Neural crest cell (in vitro differentiated cells): Measurements from ENCODE around the gene LPIN2. TPM values are rescaled to one million over a fixed set of nuclear protein-coding genes. Genes with fewer than 3 reads are reported as not detected.
A peak's percentile ranks its signal among the peaks of the same experiment; 100 is the strongest.

ENCODE experiments used
- DNase-seq: peaks from one replicate; pipeline ENCODE4 v3.0.0; 2021; ENCODE audit warnings: low read depth, mixed read lengths, low spot score
- H3K27ac Mint-ChIP-seq: one replicate; pipeline ENCODE4 v1.8.0; 2021; ENCODE audit warnings: mild to moderate bottlenecking, mixed read lengths; ENCODE audit not compliant: unreplicated experiment
- H3K27me3 Mint-ChIP-seq: 2 replicates; pipeline ENCODE4 v1.8.0; 2021; ENCODE audit warnings: low read depth, mild to moderate bottlenecking, mixed read lengths
- H3K36me3 Mint-ChIP-seq: 2 replicates; pipeline ENCODE4 v1.8.0; 2021; ENCODE audit warnings: low read depth, mild to moderate bottlenecking, mixed read lengths
- H3K4me1 Mint-ChIP-seq: 2 replicates; pipeline ENCODE4 v1.8.0; 2021; ENCODE audit warnings: mixed read lengths
- H3K4me3 Mint-ChIP-seq: one replicate; pipeline ENCODE4 v1.8.0; 2021; ENCODE audit warnings: mild to moderate bottlenecking, mixed read lengths
- H3K9me3 Mint-ChIP-seq: 2 replicates; pipeline ENCODE4 v1.8.0; 2021; ENCODE audit warnings: mixed read lengths
- CTCF ChIP-seq: fragments of 200-600 bp; sonication (generic); conservative IDR thresholded peaks from 2 replicates; pipeline ENCODE4 v1.5.0; 2021; ENCODE audit warnings: antibody characterized with exemption, mild to moderate bottlenecking
- total RNA-seq: library from RNA; stranded (reverse); gene quantifications from 2 replicates; pipeline ENCODE4 v1.2.1, GENCODE V29; 2021

Gene LPIN2
- total RNA-seq, 1 donor from 2014 or later = 22.6 TPM

GRCh38 chr18:2992995-2993877 is 19.7 kb downstream of the LPIN2 start:
- Mint-ChIP-seq H3K27ac (no peak overlapping the region), H3K36me3 (peaks cover 20% of the 10 kb centered on the region), H3K4me1 (peaks cover 10% of the 10 kb centered on the region), H3K27me3 (no peaks in the 10 kb centered on the region), H3K4me3 (no peak overlapping the region), H3K9me3 (peaks cover 7% of the 10 kb centered on the region)
- no peak for DNase-seq
- no peak for TF ChIP-seq CTCF

DNA sequence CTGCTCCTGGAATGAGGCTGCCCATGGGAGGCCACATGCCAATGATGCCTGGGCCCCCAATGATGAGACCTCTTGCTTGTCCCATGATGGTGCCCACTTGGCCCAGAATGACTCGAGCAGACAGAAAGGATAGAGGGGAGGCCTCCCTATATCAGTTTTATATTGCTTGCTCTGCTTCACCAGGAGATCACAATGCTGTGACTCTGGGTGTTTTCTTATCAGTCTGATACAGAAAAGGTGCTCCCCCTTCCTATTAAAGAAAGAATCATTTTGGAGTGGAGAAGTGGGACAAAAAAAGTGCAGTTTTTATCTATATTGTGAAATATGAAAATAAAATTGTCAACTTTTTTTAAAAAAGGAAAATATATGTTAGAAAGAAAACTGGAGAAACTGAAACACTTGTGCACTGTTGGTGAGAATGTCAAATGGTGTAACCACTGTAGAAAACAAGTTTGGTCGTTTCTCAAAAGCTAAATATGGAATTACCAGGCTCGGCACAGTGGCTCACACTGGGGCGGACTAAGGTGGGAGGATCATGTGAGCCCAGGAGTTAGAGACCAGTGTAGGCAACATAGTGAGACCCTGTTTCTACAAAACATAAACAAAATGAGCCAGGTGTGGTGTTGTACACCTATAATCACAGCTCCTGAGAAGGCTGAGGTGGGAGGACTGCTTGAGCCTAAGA is 21.8 kb downstream of the LPIN2 start:
- H3K9me3 Mint-ChIP-seq = peaks cover 7% of the 10 kb centered on the region
- H3K27me3 Mint-ChIP-seq = no peaks in the 10 kb centered on the region
- H3K27ac Mint-ChIP-seq = no peak overlapping the region
- H3K4me3 Mint-ChIP-seq = no peak overlapping the region
- no peak for TF ChIP-seq CTCF
- peaks cover 6% of the 10 kb centered on the region for H3K4me1 Mint-ChIP-seq
- peaks cover 22% of the 10 kb centered on the region for H3K36me3 Mint-ChIP-seq
- DNase-seq = no peak

GRCh38 chr18:2987876-2988790 is 24.8 kb downstream of the LPIN2 start:
- Mint-ChIP-seq H3K9me3 (peaks cover 7% of the 10 kb centered on the region), H3K4me3 (no peak overlapping the region), H3K36me3 (peaks cover 26% of the 10 kb centered on the region), H3K4me1 (peaks cover 18% of the 10 kb centered on the region), H3K27me3 (no peaks in the 10 kb centered on the region), H3K27ac (no peak overlapping the region)
- DNase-seq = no peak
- TF ChIP-seq CTCF = no peak

DNA sequence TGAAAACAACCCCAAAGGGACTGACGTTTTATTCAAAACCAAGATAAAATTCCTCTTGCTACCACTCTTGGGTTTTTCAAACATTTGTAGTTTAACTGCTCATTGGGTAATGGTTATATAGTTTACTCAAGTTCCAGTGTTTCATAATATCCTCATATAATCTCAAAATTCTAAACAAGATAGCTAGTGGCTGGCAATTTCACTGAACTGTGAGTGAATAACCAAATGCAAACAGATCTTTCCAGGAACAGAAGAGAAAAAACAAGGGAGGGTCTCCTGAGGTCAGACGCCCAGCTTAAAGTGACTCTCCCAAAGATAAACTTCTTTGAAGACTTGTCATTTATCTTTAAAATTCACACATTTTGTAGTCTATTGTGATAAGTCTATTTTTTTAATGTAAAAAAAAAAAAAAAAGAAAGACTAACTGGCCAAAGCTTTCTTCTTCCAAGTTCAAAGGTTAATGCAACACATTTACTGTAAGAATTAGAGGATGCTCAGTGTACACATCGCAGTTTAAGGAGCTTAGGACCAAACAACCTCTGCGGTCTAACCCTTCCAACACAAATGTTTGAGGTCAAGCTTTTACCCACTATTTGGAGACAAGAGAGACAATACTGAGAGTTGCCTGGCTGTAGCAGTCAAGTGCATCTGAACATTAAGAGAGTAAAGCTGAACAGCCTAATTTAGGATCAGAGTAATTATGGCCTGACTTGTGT is 26.6 kb downstream of the LPIN2 start:
- Mint-ChIP-seq H3K4me3 (no peak overlapping the region), H3K9me3 (peaks cover 3% of the 10 kb centered on the region), H3K4me1 (peaks cover 26% of the 10 kb centered on the region), H3K27ac (no peak overlapping the region), H3K27me3 (no peaks in the 10 kb centered on the region), H3K36me3 (peaks cover 22% of the 10 kb centered on the region)
- no peak for DNase-seq
- TF ChIP-seq CTCF = no peak

GRCh38 chr18:2985628-2986027 is 27.3 kb downstream of the LPIN2 start:
- no peak overlapping the region for H3K4me3 Mint-ChIP-seq
- H3K27me3 Mint-ChIP-seq = no peaks in the 10 kb centered on the region
- TF ChIP-seq CTCF = peak; percentile 57
- peaks cover 29% of the 10 kb centered on the region for H3K4me1 Mint-ChIP-seq
- no peak for DNase-seq
- H3K9me3 Mint-ChIP-seq = peaks cover 3% of the 10 kb centered on the region
- peaks cover 22% of the 10 kb centered on the region for H3K36me3 Mint-ChIP-seq
- no peak overlapping the region for H3K27ac Mint-ChIP-seq
